ENCODE measurements around the gene PPIC. TPM values are rescaled to one million over a fixed set of nuclear protein-coding genes. Genes with fewer than 3 reads are reported as not detected.

The PPIC gene
- total RNA-seq, 4 donors from 2014 or later, result 11.3 to 17.5 (median 15.8) TPM

GRCh38 chr5:123046222-123046621, 9.7 kb upstream of the PPIC start:
- no peak overlapping the region for H3K4me3 ChIP-seq (ENCODE audit: low read depth, poor library complexity, severe bottlenecking)
- intact Hi-C loops (cut with DNase I; ENCODE audit: low total_unique reads), result no loop called here
- DNase-seq (ENCODE audit: low spot score in 2 of 2), result no peak
- TF ChIP-seq POLR2A (IDR thresholded peaks at IDR 0.05) (no peak), CTCF (IDR thresholded peaks at IDR 0.05) (no peak)
- 87 to 90% methylated on average over 4 of the region's 4 CpGs for WGBS, 2 donors

GRCh38 chr5:123044926-123045617, 8.5 kb upstream of the PPIC start:
- no peak for DNase-seq (ENCODE audit: low spot score in 2 of 2)
- TF ChIP-seq POLR2A (IDR thresholded peaks at IDR 0.05), result no peak
- no peak for TF ChIP-seq CTCF (IDR thresholded peaks at IDR 0.05)
- no peak overlapping the region for H3K4me3 ChIP-seq (ENCODE audit: low read depth, poor library complexity, severe bottlenecking)
- intact Hi-C loops (cut with DNase I; ENCODE audit: low total_unique reads), result no loop called here
- 87 to 88% methylated on average over 7 of the region's 7 CpGs for WGBS, 2 donors

- TF ChIP-seq POLR2A (IDR thresholded peaks at IDR 0.05) (no peak), CTCF (IDR thresholded peaks at IDR 0.05) (no peak)
- DNase-seq (ENCODE audit: low spot score in 2 of 2), result no peak
- intact Hi-C loops (cut with DNase I; ENCODE audit: low total_unique reads), result no loop called here
- no peak overlapping the region for H3K4me3 ChIP-seq (ENCODE audit: low read depth, poor library complexity, severe bottlenecking)
These were observed 3.1 kb upstream of the PPIC start for GRCh38 chr5:123039673-123040072.

GRCh38 chr5:123037104-123037418, 536 bp upstream of the PPIC start:
- intact Hi-C loops (cut with DNase I; ENCODE audit: low total_unique reads), result no loop called here
- WGBS, 2 donors, result 0% methylated on average over 6 to 11 of the region's 11 CpGs
- TF ChIP-seq POLR2A (IDR thresholded peaks at IDR 0.05), result no peak
- TF ChIP-seq CTCF (IDR thresholded peaks at IDR 0.05), result no peak
- DNase-seq (ENCODE audit: low spot score in 2 of 2), result no peak
- peak overlapping the region; percentile 79 for H3K4me3 ChIP-seq (ENCODE audit: low read depth, poor library complexity, severe bottlenecking)

GRCh38 chr5:123035918-123036390, 571 bp downstream of the PPIC start:
- intact Hi-C loops (cut with DNase I; ENCODE audit: low total_unique reads), result no loop called here
- DNase-seq (ENCODE audit: low spot score in 2 of 2), result peak; percentile 17 to 92
- peak overlapping the region; percentile 79 for H3K4me3 ChIP-seq (ENCODE audit: low read depth, poor library complexity, severe bottlenecking)
- WGBS, 2 donors, result 0% methylated on average over 16 of the region's 40 CpGs; no CpG with 5 or more reads in 1 of the 2 donors
- TF ChIP-seq CTCF (IDR thresholded peaks at IDR 0.05), result no peak
- no peak for TF ChIP-seq POLR2A (IDR thresholded peaks at IDR 0.05)
